DND-41 (cell line): ENCODE results near the gene LTO1.
"Not testable (repeated sequence)": the region's sequence is repeated elsewhere in the genome, so short reads cannot be mapped to it uniquely, and the experiment has no call there.

ENCODE experiments used
- ATAC-seq: fragments of 200-7000 bp; cut with Tn5 transposase; 3 replicates; pipeline ENCODE4 v1.9.1; 2021; ENCODE audit warnings: low read depth; ENCODE audit not compliant: insufficient read depth
- DNase-seq: peaks from one replicate; pipeline ENCODE4 v3.0.0-alpha.2; 2020
- H2AFZ ChIP-seq: 2 replicates; pipeline ENCODE4 v1.6.0; 2012; ENCODE audit warnings: low read depth, low read length
- H3K27ac ChIP-seq: 2 replicates; pipeline ENCODE4 v1.5.1; 2012; ENCODE audit warnings: low read length, inconsistent platforms
- H3K27me3 ChIP-seq: fragments of 200-600 bp; sonication (generic); 2 replicates; pipeline ENCODE4 v1.6.0; 2012; ENCODE audit warnings: low read length, mild to moderate bottlenecking, inconsistent platforms; ENCODE audit not compliant: insufficient read depth, poor library complexity
- H3K36me3 ChIP-seq: 2 replicates; pipeline ENCODE4 v1.5.1; 2012; ENCODE audit warnings: low read length, inconsistent platforms; ENCODE audit not compliant: insufficient read depth
- H3K4me1 ChIP-seq: 2 replicates; pipeline ENCODE4 v1.5.1; 2012; ENCODE audit warnings: mild to moderate bottlenecking, low read length; ENCODE audit not compliant: insufficient read depth
- H3K4me2 ChIP-seq: 2 replicates; pipeline ENCODE4 v1.6.0; 2012; ENCODE audit warnings: mild to moderate bottlenecking, moderate library complexity, low read length, inconsistent platforms; ENCODE audit not compliant: insufficient read depth
- H3K4me3 ChIP-seq, 2 experiments: fragments of 200-600 bp in 1 of 2; shearing (Covaris generic) in 1 of 2; 2 replicates each; pipeline ENCODE4 v1.5.1; 2012 to 2016; ENCODE audit warnings: inconsistent platforms in 2 of 2, low read length in 2 of 2, mild to moderate bottlenecking in 2 of 2, low read depth in 1 of 2, moderate library complexity in 1 of 2
- H3K79me2 ChIP-seq: 2 replicates; pipeline ENCODE4 v1.6.0; 2012; ENCODE audit warnings: low read length, inconsistent platforms; ENCODE audit not compliant: insufficient read depth
- H3K9ac ChIP-seq: 2 replicates; pipeline ENCODE4 v1.6.0; 2012; ENCODE audit warnings: low read depth, mild to moderate bottlenecking, inconsistent platforms, low read length, moderate library complexity
- H3K9me3 ChIP-seq: 2 replicates; pipeline ENCODE4 v1.5.1; 2012; ENCODE audit warnings: low read length, moderate library complexity, mild to moderate bottlenecking, inconsistent platforms; ENCODE audit not compliant: insufficient read depth, severe bottlenecking
- H4K20me1 ChIP-seq: 2 replicates; pipeline ENCODE4 v1.6.0; 2012; ENCODE audit warnings: low read length; ENCODE audit not compliant: insufficient read depth
- CTCF ChIP-seq: IDR thresholded peaks from 2 replicates; pipeline ENCODE4 v1.5.1; 2012; ENCODE audit warnings: borderline replicate concordance, low read length, moderate library complexity, mild to moderate bottlenecking; ENCODE audit not compliant: poor library complexity, severe bottlenecking; ENCODE audit errors: extremely low read depth
- EZH2 ChIP-seq: IDR thresholded peaks from 3 replicates; pipeline ENCODE4 v1.6.1; 2012; ENCODE audit warnings: borderline replicate concordance, low read depth, mild to moderate bottlenecking, moderate library complexity, low read length, inconsistent platforms; ENCODE audit not compliant: severe bottlenecking

LTO1 gene

GRCh38 chr11:69689484-69690319 lies 14.5 kb upstream of the LTO1 start:
- Histone ChIP-seq H3K4me2 (no peak overlapping the region), H3K27me3 (peaks cover 10% of the 10 kb centered on the region), H2AFZ (no peak overlapping the region), H3K9me3 (no peaks in the 10 kb centered on the region), H3K9ac (no peak overlapping the region), H3K79me2 (no peaks in the 10 kb centered on the region), H3K36me3 (no peaks in the 10 kb centered on the region), H3K4me3 (no peak overlapping the region), H3K27ac (no peak overlapping the region), H4K20me1 (no peaks in the 10 kb centered on the region), H3K4me1 (peaks cover 8% of the 10 kb centered on the region)
- ATAC-seq (no peak), DNase-seq (no peak)
- TF ChIP-seq CTCF = no peak
- TF ChIP-seq EZH2 = no peak

GRCh38 chr11:69687969-69688771 lies 13.0 kb upstream of the LTO1 start:
- not testable (repeated sequence) for H3K4me3 ChIP-seq, H3K4me2 ChIP-seq, DNase-seq, H3K79me2 ChIP-seq, H3K9ac ChIP-seq, H3K9me3 ChIP-seq, H4K20me1 ChIP-seq, H3K36me3 ChIP-seq, H3K27ac ChIP-seq, H3K4me1 ChIP-seq, ATAC-seq, H3K27me3 ChIP-seq, H2AFZ ChIP-seq

- peaks cover 10% of the 10 kb centered on the region for H3K27me3 ChIP-seq
- no peaks in the 10 kb centered on the region for H4K20me1 ChIP-seq
- no peaks in the 10 kb centered on the region for H3K79me2 ChIP-seq
- no peak overlapping the region for H3K4me3 ChIP-seq
- no peak for DNase-seq
- H3K9me3 ChIP-seq = no peaks in the 10 kb centered on the region
- no peak for ATAC-seq
- peaks cover 8% of the 10 kb centered on the region for H3K4me1 ChIP-seq
- no peaks in the 10 kb centered on the region for H3K36me3 ChIP-seq
- H3K4me2 ChIP-seq = no peak overlapping the region
- no peak overlapping the region for H2AFZ ChIP-seq
- TF ChIP-seq CTCF = no peak
- no peak for TF ChIP-seq EZH2
- H3K9ac ChIP-seq = no peak overlapping the region
- H3K27ac ChIP-seq = no peak overlapping the region
Observed at GRCh38 chr11:69686856-69687255, 11.7 kb upstream of the LTO1 start.

- H3K4me2 ChIP-seq = no peak overlapping the region
- no peak for TF ChIP-seq CTCF
- no peak for TF ChIP-seq EZH2
- ATAC-seq (no peak), DNase-seq (no peak)
- no peak overlapping the region for H3K27ac ChIP-seq
- peaks cover 8% of the 10 kb centered on the region for H3K4me1 ChIP-seq
- no peaks in the 10 kb centered on the region for H3K36me3 ChIP-seq
- H3K27me3 ChIP-seq = peaks cover 10% of the 10 kb centered on the region
- no peaks in the 10 kb centered on the region for H3K79me2 ChIP-seq
- no peak overlapping the region for H3K4me3 ChIP-seq
- H2AFZ ChIP-seq = no peak overlapping the region
- no peak overlapping the region for H3K9ac ChIP-seq
- H4K20me1 ChIP-seq = no peaks in the 10 kb centered on the region
- H3K9me3 ChIP-seq = no peaks in the 10 kb centered on the region
Observed at GRCh38 chr11:69686452-69686851, 11.3 kb upstream of the LTO1 start.
